ENCODE measurements around the gene NR2F1.
"Not testable (repeated sequence)": the region's sequence is repeated elsewhere in the genome, so short reads cannot be mapped to it uniquely, and the experiment has no call there.

The NR2F1 gene

DNA sequence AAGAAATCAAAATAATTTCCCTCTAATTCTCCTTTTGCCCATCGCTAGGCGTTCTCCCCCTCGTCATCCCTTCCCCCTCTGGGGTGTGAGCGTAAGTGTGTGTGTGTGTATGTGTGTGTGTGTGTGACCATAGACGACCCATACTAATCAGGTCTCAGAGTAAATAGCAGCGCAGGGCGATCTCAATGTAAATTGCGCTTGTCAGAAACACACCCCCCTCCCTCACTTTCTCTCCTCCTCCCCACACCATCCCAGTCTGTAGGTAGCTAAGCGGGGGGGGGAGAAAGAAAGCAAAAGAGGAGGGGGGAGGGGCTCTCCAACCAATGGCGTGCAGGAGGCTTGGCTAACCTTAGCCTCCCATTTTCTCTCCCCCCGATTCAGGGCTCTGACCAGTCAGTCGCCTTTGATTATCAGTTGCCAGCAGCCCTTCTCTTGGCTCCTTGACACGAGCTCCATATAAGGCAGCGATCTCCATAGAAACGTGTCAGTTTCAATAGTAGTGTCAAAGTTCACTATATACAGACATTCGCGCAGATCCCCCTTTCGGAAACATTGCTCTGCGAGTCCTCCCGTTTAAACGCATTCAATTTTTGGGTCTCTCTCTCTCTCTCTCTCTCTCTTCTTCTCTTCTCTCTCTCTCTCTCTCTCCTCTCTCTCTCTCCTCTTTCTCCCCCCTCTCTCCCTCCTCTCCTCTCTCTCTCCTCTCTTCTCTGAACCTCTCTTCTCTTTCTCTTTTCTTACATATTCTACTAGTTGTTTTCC lies at the start of gene NR2F1:
NR2F1 (plus strand) TSS at position 546 of the 762 bp plus-strand sequence. CDS start 1,802 bp downstream, outside the sequence.
- no peak for DNase-seq

DNA sequence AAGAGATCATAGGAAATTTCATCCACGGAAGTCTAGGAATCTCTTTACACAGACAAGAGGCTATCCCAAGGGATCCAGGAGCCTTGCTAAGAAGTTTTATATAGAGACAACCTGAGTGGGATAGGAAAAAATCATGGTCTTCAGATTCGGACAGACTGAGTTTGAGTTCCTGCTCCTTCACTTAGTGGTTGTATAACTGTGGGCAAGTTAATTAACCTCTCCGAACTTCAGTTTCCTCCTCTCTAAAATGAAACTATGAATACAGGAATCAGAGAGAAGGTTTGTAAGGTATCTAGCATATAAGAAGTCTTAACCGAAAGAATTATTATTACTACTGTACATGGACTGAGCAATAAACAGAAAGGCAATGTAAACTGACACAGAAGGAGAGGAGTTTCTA lies 37.1 kb upstream of the NR2F1 start:
- no peak for DNase-seq

DNA sequence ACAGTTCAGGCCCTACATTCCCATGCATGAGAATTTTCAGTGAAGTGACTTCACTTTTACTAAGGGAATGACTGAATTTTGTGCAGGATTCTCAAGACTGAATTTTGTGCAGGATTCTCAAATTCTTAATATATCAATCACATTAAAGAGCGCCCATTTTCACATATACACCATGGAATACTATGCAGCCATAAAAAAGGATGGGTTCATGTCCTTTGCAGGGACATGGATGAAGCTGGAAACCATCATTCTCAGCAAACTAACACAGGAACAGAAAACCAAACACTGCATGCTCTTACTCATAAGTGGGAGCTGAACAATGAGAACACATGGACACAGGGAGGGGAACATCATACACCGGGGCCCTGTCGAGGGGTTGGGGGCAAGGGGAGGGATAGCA lies 33.4 kb upstream of the NR2F1 start:
- DNase-seq, result not testable (repeated sequence)

DNA sequence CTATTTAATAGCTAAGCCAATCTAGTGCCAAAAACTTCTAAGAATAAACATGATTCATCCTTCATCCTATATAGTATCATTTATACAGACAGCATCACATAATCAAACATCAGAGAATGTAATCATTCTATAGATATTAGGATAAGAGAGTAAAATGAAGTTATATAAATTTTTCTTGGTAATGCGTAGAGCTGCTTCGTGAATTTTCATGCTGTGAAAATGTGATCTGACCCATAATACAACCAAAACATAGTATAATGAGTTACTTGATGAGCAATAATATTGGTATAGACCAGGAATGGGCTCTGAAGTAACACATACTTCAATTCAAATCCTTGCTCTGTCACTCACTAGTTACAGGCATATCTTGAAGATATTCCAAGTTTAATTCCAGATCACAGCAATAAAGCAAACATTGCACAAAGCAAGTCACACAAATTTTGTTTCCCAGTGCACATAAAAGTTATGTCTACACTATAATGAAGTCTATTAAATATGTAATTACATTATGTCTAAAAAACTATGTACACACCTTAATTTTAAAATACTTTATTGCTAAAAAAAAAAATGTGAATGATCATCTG lies 25.9 kb upstream of the NR2F1 start:
- no peak for DNase-seq

DNA sequence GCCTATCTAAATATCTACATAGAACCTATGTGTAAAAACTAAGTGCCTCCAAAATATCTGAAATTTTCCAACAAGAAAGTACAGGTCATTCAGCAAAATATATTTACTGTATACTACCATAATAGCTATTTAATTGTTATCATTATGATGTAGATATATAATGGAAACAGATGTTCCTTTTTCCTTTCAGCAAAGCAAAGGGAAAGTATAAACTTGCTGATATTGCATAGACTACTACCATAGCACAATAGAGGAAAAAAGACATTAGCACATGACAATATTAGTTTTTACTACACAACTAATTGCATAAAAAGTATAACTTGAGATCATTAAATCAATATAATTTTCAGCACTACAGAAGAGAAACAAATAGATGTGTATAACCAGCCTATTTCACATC lies 16.9 kb upstream of the NR2F1 start:
- DNase-seq, result no peak

DNA sequence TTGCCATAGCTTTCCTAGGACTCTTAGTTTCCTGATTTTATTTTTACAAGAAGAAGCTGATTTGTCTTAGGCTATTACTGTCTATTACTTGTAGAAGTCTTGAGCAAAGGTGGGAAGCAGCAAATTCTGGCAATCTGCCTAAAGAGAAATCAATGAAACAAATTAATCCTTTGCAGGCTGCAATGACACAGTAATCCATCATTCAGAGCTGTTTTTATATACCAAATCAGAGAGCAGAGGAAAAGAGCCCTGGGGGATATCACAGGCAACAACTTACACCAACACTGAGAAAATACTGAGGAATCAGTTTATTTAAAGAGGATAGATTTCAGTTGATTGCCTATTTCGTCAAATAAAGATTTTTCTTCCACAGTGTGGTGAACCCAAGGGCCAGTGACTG lies 15.6 kb upstream of the NR2F1 start:
- no peak for DNase-seq

DNA sequence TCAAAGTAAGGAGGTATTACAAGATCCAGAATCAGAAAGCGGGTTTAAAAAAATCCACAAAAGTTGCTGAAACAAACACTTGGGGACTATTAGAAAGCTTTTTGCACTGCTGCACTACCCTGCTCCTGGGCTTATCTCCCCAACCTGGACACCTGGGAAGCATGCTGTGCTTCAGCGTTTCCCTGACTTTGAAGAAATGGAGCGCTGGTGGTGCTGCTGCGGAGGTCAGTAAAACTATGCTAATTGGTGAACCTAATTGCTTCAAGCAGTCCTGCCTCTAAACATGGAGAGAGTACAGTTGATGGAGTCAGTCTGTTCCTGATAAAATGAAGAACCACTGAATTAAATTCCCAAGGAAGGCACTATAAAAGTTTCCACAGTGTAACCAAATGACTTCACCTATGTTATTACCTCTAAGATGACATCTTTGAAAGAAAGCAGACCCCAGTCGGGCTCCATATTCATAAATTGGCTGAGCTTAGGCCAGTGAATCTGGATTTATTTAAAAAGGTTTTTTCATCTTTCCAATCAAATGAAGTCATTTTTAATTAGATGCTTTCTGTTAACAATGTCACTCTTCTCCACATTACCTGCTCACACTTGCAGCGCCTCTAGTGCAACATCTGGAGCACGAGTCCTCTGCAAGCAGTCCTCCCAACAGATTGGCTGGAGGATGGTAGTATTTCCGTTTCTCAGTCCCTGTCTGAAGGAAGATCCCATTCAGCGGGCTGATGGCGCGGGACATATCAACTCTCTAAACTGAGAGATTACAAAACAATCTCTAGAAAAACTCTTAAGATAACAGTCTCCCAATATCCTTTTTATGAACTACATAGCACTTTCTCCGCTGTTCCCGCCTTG lies 13.5 kb upstream of the NR2F1 start:
- DNase-seq, result no peak

DNA sequence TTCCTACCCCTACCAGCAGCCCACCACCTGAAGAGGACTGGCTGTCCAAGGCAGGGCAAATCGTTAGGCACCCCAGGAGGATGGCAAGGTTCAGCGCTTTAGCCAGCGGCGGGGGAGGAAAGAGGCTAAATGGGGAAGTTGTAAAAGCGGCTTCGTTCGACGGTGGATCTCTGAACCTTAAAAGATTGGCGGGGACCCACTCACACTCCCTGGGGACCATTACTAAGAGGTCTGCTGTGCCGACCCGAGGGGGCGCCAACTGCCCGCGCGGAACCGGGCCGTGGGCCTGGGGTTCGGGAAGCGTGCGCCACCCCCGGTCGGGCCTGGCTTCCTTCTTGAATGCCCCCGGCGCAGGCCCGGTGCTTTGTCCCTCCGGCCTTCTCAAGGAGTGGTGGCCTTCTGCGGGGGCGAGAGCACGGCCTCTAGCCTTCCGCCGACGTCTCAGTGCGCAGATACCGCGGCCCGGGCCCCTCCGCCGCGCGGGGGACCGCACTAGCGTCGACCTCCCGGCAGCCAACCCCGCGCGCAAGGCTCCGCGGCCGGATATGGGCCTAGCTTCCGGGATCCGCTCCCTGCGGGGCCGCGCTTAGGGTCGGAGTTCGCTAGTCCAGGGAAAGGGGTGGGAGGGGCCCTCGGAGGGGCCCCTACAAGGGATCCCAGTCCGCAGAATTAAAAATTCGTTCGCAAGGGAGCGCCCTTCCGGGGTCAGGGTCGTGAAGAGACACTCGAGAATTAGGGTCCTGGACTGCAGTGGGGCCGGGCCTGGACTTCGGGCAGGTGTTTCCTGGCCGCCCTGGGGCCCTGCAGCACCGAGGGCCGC lies 12.5 kb upstream of the NR2F1 start:
- DNase-seq, result no peak

DNA sequence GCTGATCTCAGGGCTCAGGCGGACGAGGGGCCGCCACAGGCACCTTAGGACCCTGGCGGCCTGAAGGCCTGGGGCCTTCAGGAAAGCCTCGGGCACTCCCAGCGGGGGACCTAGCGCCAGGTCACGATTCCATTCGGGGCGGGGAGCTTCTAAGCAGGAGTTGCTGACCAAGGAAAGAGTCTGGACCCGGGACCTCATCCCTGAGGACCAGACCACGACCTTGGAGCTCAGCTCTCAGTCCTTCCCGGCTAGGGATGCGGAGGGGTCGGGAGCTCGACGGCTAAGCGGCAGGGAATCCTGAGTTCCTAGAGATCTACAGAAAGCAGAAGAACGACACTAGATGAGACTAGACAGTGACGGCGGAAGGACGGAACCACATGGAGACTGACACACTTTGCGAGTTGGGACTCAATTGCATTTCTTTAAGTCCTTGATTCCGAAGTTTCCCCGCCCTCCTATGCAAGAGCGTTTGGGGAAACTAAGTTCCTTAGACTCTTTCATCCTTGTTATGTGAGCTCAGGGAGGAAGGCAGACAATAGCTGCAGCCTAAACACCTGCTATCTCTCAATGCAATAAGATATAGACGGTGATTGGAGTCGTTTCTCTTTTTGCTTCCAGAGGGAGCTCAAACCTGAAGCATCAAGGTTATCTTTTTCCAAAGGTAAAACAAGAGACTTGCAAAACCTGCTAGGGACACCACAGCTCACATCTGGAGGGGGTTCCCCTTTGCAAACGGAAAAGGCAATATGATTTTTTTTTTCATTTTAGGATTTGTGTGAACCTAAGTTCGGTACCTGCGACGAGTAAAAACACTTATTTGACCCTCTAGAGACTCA lies 11.7 kb upstream of the NR2F1 start:
- no peak for DNase-seq

DNA sequence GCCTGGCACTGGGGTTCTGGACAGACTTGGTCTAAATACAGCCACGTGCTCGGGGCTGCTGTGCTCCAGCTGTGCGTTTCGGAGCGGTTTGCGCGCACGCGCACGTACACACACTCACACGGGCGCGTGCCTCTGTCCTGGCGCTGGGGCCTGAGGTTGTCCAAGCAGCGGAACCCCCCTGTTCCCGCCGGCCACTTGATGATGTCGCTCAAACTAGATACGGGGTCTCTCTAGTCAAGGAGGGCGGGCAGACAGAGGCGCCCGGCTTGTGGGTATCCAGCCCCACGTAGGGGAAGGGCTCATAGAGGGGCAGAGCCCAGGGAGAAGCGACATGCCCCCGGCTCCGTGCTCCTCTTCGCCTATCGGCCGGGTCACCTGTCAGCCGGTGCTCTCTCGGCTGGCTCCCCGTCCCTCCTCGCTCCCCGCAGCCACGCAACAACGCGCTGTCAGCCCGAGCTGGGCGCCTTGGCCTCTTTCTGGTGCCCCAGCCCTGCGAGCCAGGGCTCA lies 10.9 kb upstream of the NR2F1 start:
- DNase-seq, result no peak

DNA sequence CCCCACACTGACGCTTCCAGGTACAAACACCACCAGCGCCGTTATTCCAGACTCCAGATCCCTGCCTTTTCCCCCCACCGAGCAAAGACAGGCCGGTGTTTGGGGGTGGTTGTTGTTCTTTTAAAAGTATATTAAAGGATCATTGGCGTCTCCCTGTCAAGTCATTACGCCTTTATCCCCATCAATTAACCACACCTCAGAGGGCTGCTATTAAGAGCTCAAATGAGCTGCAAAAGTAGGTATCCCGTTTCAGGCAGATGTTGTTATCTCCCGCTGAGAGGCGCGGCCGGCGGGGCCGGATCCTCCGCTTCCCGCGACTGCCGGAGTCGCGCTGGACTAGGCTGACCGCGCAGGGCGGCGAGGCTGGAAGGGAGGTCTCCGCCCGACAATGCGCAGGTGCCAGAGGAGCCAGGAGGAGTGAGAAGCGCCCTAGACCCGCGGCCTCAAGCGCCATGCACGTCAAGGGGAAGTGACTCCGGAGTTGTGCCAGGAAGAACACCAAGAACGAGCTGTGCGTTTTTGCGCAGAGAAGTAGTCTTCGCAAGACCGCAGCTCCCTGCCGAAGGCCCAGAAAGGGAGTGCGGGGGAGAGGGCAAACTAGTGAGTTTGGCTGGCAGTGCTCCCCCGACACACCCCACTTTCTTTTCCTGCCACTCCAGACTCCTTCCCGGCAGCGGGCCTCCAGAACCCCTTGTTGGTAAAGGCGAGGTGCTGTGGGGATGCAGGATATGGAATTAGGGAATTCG lies 10.2 kb upstream of the NR2F1 start:
- DNase-seq, result no peak

DNA sequence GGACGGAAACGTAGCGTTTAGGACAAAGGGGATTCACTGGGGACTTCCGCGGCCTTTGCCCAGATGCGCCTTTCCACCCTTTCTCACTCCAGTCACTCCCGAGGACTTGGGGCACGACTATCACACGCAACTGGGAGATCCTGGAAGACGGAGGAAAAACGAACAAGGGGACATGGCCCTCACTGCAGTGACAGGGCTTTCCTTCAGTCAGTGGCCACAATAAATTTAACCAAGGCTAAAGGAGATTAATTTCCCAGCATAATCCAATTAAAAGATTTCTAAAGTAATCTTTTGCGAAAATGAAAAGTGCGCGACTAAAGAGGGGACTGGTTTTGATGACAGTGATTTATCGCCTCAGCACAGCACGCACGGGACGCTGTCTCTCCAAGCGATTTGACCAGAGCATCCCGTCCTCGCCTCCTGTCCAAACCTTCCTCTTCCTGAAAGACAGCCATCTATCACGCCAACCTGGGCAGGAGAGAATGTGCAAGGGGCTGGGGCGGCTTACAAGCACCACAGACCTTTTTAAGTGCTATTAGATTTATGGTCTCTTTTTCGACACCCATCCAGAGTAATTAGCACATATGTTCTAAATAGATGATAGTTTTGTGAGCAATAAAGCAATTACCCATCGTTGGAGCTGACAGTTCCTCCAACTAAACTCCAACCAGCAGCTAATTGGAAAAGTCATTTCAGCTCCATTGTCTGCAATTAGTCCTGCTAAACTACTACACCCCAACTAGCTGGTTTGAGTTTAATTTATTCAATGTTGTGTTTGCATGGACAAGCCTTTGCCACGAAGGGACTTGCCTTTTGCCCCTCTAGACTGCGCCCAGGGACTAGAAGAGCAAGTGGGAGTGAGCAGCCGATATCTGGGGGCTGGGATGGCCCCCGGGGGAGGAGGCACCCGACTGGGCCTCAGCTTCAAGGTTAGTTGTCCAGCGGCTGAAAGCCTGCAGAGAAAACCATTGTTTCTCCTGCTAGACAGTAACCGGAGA lies 9.4 kb upstream of the NR2F1 start:
- no peak for DNase-seq

DNA sequence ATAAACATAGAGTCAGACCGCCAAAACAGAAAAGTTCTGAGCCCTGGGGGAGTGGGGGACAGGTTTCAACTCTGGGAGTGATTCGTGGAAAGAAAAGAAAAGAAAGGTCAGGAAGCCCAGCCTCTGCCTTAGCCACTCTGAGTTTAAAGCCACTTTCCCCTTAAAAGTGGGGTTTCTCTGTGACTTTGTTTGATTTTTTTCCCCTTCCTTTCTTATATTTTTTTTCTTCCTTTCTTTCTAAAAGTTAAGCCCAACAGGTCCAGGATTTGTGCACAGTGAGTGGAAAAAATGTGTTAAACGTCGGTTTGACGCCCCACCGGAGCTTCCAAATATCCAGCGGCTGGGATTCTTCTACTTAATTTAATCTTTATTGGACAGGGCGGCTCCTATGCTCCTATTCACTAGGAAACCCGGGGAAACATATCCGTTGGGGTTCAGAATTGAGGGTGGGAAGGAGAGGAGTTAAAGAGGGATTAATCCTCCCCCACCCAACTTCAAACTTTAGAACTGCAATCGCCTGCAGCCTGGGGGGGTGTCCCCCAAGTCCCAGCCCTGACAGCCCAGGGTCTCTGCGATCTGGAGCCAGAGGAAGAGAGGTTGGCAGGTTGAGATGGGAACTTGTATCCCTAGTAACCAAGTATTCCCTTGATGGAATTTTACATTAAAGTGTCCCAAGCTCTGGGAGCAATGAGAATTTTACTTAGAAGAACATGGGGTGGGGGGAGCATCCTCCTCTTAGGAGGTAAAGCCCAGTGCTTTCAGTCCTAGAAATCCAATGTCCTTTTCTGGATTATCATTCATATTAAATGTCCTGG lies 8.3 kb upstream of the NR2F1 start:
- no peak for DNase-seq

DNA sequence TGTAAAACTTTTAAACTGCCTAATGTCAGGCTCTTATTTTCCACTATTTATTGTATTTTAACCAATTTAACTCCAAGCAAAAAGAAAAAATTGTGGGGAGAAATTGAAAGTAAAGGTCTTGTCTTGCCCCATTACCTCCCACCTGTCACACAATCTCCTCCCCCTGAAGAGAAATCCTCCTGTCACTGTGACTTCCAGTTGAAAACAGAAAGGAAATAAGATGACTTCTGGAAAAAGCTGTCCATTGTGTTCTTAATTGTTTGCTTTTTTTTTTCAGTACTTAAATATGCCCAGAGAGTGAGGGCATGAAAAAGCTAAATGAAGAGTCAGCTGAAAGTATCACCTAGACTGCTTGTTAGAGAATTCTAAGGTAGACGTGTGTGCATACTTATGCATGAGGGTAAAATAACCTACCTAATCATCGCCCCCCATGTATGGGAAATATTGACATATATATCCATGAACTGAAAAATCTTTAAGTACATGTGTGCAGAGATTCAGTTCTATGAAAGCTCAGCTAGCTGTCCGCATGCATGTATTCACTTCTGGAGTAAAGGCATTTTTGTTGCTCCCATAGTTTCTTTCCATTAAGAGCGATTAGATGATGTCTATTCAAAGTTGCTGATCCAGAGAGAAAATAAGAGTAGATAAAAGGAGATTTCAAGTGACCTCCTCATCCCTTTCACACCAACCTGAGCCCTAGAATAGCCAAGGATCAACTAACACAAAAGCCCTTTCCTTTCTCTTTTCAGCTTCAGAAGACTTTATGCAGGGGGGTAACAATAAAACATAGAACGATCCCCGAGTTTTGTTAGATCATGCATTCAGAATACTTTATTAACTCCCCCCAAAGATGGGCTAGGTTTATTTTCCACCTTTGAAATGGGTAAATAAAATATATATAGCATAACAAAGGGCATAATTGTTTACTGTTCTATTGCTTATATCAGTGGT lies 7.3 kb upstream of the NR2F1 start:
- no peak for DNase-seq

DNA sequence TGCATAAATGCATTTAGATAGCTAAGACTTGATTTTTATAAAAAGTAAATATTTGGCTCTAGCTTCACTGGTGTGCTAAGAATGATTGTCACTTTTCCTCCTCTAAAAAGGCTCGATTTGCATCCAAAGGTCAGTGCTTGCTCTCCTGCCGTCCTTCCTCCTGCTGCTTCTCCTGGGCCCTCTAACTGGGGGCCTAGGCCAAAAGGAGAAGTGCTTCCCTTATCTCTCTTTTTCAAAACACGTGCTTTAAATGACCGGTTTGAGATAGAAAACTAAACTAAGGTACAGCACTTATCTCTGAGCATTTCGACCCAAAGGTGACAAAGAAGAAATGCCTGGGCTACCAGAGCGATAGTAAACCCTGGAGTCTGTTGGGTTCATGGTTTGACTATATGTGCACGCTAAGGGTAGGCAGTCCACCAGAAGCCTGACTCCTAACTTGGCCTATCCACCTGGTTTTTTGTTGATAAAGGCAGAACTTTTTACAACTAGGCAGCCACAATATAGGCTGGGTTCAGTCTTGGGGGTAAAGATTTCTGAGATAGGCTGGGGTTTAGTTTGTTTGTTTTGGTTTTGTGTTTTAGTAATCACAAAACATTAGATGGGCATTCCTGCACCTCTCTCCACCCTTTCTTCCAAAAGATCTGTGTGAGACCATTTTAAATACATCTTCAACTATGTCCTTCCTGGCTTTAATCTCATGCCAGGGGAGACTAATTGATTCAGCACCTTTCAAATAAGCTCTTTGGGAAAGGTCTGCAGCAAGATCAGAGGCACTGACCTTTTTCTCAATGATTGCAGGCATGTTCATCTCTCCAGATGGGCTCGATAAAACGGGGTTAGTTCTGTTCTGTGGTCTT lies 5.8 kb upstream of the NR2F1 start:
- DNase-seq, result no peak
